GM12875 (cell line): ENCODE data around the gene NFIL3.
"Not testable (repeated sequence)": the region's sequence is repeated elsewhere in the genome, so short reads cannot be mapped to it uniquely, and the experiment has no call there.

Experiments
- H3K4me3 ChIP-seq: one replicate; pipeline ENCODE4 v1.5.1; 2011; ENCODE audit warnings: low read depth, low read length, control low read depth
- CTCF ChIP-seq: IDR thresholded peaks from 2 replicates; pipeline ENCODE4 v1.5.1; 2011; ENCODE audit warnings: low read depth, mild to moderate bottlenecking, control low read depth, inconsistent platforms, low read length, moderate library complexity, borderline replicate concordance; ENCODE audit not compliant: insufficient read depth

NFIL3 gene

GRCh38 chr9:91379426-91379825 lies 44.2 kb downstream of the NFIL3 start:
- no peak for TF ChIP-seq CTCF
- no peak overlapping the region for H3K4me3 ChIP-seq

GRCh38 chr9:91378695-91379127 lies 44.9 kb downstream of the NFIL3 start:
- no peak for TF ChIP-seq CTCF

GRCh38 chr9:91378054-91378453 lies 45.6 kb downstream of the NFIL3 start:
- not testable (repeated sequence) for H3K4me3 ChIP-seq

More at GRCh38 chr9:91378695-91379127, 44.9 kb downstream of the NFIL3 start:
- H3K4me3 ChIP-seq = no peak overlapping the region

GRCh38 chr9:91376239-91376638 lies 47.4 kb downstream of the NFIL3 start:
- no peak overlapping the region for H3K4me3 ChIP-seq
- no peak for TF ChIP-seq CTCF

GRCh38 chr9:91374939-91375338 lies 48.7 kb downstream of the NFIL3 start:
- no peak overlapping the region for H3K4me3 ChIP-seq
- no peak for TF ChIP-seq CTCF

GRCh38 chr9:91371894-91372293 lies 51.7 kb downstream of the NFIL3 start:
- TF ChIP-seq CTCF = no peak
- H3K4me3 ChIP-seq = no peak overlapping the region

GRCh38 chr9:91370006-91370405 lies 53.6 kb downstream of the NFIL3 start:
- not testable (repeated sequence) for H3K4me3 ChIP-seq

- no peak overlapping the region for H3K4me3 ChIP-seq
- TF ChIP-seq CTCF = no peak
Measured at GRCh38 chr9:91364702-91365101, 58.9 kb downstream of the NFIL3 start.
